ENCODE results near the gene EXOC2.

GRCh38 chr6:674956-675355 is 18.0 kb downstream of the EXOC2 start:
- TF ChIP-seq CTCF (IDR thresholded peaks at IDR 0.05) (no peak), POLR2A (IDR thresholded peaks at IDR 0.05) (no peak)

Measured in thyroid gland (tissue), 4 donors.